Measurements from ENCODE around the gene FLT1. TPM values are rescaled to one million over a fixed set of nuclear protein-coding genes. Genes with fewer than 3 reads are reported as not detected.

FLT1 gene
- total RNA-seq, 2 donors from 2014 or later = 3.2 to 10.3 TPM

DNA sequence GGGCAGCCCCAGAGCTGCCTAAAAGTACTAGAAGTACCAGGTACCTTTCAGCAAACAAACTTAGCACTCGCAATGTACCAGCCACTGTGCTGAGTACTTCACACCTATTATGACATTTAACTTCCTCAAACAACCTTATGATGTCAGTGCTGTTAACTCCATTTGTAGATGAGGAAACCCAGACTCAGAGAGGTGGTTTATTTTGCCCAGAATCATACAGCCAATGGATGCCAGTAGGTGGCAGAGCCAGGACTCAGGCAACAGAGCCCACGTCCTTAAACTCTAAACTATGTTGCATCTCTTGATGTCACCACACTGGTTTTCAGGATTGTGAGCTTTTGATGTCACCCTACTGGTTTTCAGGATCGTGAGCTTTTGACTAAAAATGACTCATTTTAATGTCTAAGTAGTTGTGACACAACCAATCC is 78.9 kb downstream of the FLT1 start:
- Mint-ChIP-seq H3K4me3 (no peak overlapping the region), H3K27ac (no peak overlapping the region), H3K4me1 (peaks cover 12% of the 10 kb centered on the region), H3K27me3 (ENCODE audit: insufficient read depth) (no peaks in the 10 kb centered on the region), H3K36me3 (ENCODE audit: low read depth) (no peaks in the 10 kb centered on the region), H3K9me3 (no peaks in the 10 kb centered on the region)
- H3K9ac ChIP-seq (ENCODE audit: extremely low read depth, low read length, poor library complexity, severe bottlenecking) = no peak overlapping the region
- TF ChIP-seq, protein P1, sequence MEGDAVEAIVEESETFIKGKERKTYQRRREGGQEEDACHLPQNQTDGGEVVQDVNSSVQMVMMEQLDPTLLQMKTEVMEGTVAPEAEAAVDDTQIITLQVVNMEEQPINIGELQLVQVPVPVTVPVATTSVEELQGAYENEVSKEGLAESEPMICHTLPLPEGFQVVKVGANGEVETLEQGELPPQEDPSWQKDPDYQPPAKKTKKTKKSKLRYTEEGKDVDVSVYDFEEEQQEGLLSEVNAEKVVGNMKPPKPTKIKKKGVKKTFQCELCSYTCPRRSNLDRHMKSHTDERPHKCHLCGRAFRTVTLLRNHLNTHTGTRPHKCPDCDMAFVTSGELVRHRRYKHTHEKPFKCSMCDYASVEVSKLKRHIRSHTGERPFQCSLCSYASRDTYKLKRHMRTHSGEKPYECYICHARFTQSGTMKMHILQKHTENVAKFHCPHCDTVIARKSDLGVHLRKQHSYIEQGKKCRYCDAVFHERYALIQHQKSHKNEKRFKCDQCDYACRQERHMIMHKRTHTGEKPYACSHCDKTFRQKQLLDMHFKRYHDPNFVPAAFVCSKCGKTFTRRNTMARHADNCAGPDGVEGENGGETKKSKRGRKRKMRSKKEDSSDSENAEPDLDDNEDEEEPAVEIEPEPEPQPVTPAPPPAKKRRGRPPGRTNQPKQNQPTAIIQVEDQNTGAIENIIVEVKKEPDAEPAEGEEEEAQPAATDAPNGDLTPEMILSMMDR (conservative IDR thresholded peaks at IDR 0.05) = peak; percentile 40
- H3K27ac ChIP-seq (ENCODE audit: low read depth, low read length) = no peak overlapping the region
- no peaks in the 10 kb centered on the region for H3K4me1 ChIP-seq (ENCODE audit: control insufficient read depth, insufficient read depth, low read length)
- H3K4me3 ChIP-seq (ENCODE audit: low read length) = no peak overlapping the region
- no peaks in the 10 kb centered on the region for H3K36me3 ChIP-seq (ENCODE audit: control insufficient read depth, insufficient read depth, low read length)
- 90 to 91% methylated on average over 2 to 3 of the region's 3 CpGs for WGBS, 2 experiments (ENCODE audit: insufficient coverage in 1 of 2, insufficient read length in 1 of 2)
- H3K9me3 ChIP-seq (ENCODE audit: control insufficient read depth, low read length) = no peaks in the 10 kb centered on the region
- no peak for DNase-seq
- no peaks in the 10 kb centered on the region for H3K27me3 ChIP-seq (ENCODE audit: control insufficient read depth, insufficient read depth, low read length, poor library complexity, severe bottlenecking)

DNA sequence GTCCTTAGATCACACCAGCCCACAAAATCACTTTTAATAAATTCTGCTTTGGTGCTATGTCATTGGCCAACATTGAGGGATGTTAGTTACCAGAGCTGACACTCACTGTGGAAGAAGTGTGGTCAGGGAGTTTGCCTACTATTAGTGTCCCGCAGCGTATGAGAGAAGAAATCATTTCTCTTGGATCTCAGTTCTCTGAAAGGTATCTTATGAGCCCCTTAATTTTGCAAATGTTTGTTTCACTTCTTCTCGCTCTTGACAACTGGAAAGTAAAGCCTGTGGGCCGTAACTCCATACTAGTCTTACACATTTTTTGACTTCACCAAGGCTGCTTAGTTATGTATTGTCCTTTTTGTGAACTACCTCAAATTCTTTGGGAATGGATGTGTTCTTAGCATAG is 80.9 kb downstream of the FLT1 start:
- Histone ChIP-seq H3K4me1 (ENCODE audit: control insufficient read depth, insufficient read depth, low read length) (no peaks in the 10 kb centered on the region), H3K9me3 (ENCODE audit: control insufficient read depth, low read length) (no peaks in the 10 kb centered on the region), H3K36me3 (ENCODE audit: control insufficient read depth, insufficient read depth, low read length) (no peaks in the 10 kb centered on the region), H3K27ac (ENCODE audit: low read depth, low read length) (no peak overlapping the region), H3K9ac (ENCODE audit: extremely low read depth, low read length, poor library complexity, severe bottlenecking) (no peak overlapping the region), H3K4me3 (ENCODE audit: low read length) (no peak overlapping the region), H3K27me3 (ENCODE audit: control insufficient read depth, insufficient read depth, low read length, poor library complexity, severe bottlenecking) (no peaks in the 10 kb centered on the region)
- TF ChIP-seq, protein P1 (conservative IDR thresholded peaks at IDR 0.05) = no peak
- no peaks in the 10 kb centered on the region for H3K36me3 Mint-ChIP-seq (ENCODE audit: low read depth)
- WGBS, 2 experiments (ENCODE audit: insufficient coverage in 1 of 2, insufficient read length in 1 of 2) = 91 to 95% methylated on average over 3 to 4 of the region's 4 CpGs
- H3K4me3 Mint-ChIP-seq = no peak overlapping the region
- peaks cover 15% of the 10 kb centered on the region for H3K4me1 Mint-ChIP-seq
- H3K27me3 Mint-ChIP-seq (ENCODE audit: insufficient read depth) = no peaks in the 10 kb centered on the region
- no peaks in the 10 kb centered on the region for H3K9me3 Mint-ChIP-seq
- no peak overlapping the region for H3K27ac Mint-ChIP-seq
- no peak for DNase-seq

DNA sequence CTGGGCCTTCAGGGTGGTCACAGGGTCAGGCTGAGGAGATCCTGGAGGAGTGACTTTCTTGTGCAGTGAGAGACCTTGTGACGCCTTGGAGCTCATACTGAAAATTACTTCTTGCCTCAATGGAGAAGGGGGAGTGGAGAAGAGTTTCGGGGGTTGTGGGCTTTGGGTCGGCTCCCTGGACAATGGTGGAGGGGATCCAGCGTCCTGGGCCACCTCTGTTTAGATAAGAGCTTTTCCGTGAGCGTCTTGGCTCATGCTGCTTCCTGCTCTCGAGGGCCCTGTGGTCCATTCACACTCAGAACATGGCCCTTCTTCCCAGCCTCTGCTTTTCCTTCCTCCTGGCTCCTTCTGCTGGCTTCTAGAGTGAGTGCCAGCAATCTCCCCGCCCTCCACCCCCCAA is 81.9 kb downstream of the FLT1 start:
- H3K36me3 ChIP-seq (ENCODE audit: control insufficient read depth, insufficient read depth, low read length) = no peaks in the 10 kb centered on the region
- peaks cover 2% of the 10 kb centered on the region for H3K4me1 ChIP-seq (ENCODE audit: control insufficient read depth, insufficient read depth, low read length)
- H3K9ac ChIP-seq (ENCODE audit: extremely low read depth, low read length, poor library complexity, severe bottlenecking) = no peak overlapping the region
- H3K9me3 Mint-ChIP-seq = no peaks in the 10 kb centered on the region
- no peaks in the 10 kb centered on the region for H3K27me3 ChIP-seq (ENCODE audit: control insufficient read depth, insufficient read depth, low read length, poor library complexity, severe bottlenecking)
- WGBS, 2 experiments (ENCODE audit: insufficient coverage in 1 of 2, insufficient read length in 1 of 2) = 88 to 92% methylated on average over 4 to 8 of the region's 8 CpGs
- peaks cover 26% of the 10 kb centered on the region for H3K4me1 Mint-ChIP-seq
- no peaks in the 10 kb centered on the region for H3K36me3 Mint-ChIP-seq (ENCODE audit: low read depth)
- H3K27ac ChIP-seq (ENCODE audit: low read depth, low read length) = no peak overlapping the region
- no peak for DNase-seq
- no peaks in the 10 kb centered on the region for H3K27me3 Mint-ChIP-seq (ENCODE audit: insufficient read depth)
- H3K4me3 ChIP-seq (ENCODE audit: low read length) = no peak overlapping the region
- peak overlapping the region; percentile 48 for H3K27ac Mint-ChIP-seq
- no peaks in the 10 kb centered on the region for H3K9me3 ChIP-seq (ENCODE audit: control insufficient read depth, low read length)
- TF ChIP-seq, protein P1 (conservative IDR thresholded peaks at IDR 0.05) = no peak
- no peak overlapping the region for H3K4me3 Mint-ChIP-seq
